ENCODE measurements around the gene TICAM2. TPM values are rescaled to one million over a fixed set of nuclear protein-coding genes. Genes with fewer than 3 reads are reported as not detected.

The TICAM2 gene
- total and polyA plus RNA-seq, 10 of the 15 experiments (the other 5 are each of a cell fraction or from before 2014, with no cell fraction given): 0.14 to 7.0 (median 2.9) TPM

DNA sequence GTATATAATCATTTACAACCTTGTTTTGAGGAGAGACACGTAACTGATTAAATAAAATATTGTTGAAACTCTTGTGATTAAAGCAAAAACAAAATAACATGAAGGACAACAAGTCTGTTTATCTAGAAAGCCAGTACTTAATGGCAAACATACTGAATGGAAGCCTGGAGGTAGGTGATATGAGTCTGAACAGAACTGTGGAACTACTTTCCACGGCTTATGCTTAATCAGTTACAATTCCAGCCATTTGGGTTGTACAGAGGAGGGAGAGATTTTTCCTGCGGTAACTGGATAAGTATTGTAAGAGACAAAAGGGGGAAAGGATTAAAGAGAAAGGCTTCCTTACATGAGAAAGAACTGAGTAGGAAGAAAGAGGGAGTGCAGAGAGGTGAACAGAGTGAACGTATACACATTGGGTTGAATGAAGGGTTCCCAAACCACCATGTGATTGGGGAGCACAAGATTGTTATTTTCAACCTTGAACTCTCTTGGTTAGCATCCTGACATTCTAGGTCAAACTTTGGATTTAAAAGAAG is 19.2 kb upstream of the TICAM2 start (continued):
- TF ChIP-seq IKZF1 (conservative IDR thresholded peaks at IDR 0.05): no peak

GRCh38 chr5:115616892-115617291 is 14.6 kb upstream of the TICAM2 start:
- no TSS peak for BruUV-seq (replicated peaks)

More at GRCh38 chr5:115616892-115617291, 14.6 kb upstream of the TICAM2 start:
- TF ChIP-seq ZBED1 (IDR thresholded peaks at IDR 0.05; ENCODE audit: borderline replicate concordance) (no peak), NBN (IDR thresholded peaks at IDR 0.05) (no peak), JUNB (IDR thresholded peaks at IDR 0.05) (no peak), LARP7 (IDR thresholded peaks at IDR 0.05) (no peak), POU2F2 (IDR thresholded peaks at IDR 0.05; ENCODE audit: borderline replicate concordance, low read depth, low read length) (no peak)
- TF ChIP-seq, protein P1, sequence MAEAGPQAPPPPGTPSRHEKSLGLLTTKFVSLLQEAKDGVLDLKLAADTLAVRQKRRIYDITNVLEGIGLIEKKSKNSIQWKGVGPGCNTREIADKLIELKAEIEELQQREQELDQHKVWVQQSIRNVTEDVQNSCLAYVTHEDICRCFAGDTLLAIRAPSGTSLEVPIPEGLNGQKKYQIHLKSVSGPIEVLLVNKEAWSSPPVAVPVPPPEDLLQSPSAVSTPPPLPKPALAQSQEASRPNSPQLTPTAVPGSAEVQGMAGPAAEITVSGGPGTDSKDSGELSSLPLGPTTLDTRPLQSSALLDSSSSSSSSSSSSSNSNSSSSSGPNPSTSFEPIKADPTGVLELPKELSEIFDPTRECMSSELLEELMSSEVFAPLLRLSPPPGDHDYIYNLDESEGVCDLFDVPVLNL (IDR thresholded peaks at IDR 0.05; ENCODE audit: low read depth, low read length): no peak
- peaks cover 21% of the 10 kb centered on the region for H3K79me2 ChIP-seq (ENCODE audit: control insufficient read depth, insufficient read depth, low read length)
- H3K27ac ChIP-seq (ENCODE audit: control insufficient read depth, insufficient read depth): no peak overlapping the region
- in situ Hi-C loops (cut with MboI): no loop called here
- no peak overlapping the region for H3K9ac ChIP-seq (ENCODE audit: control insufficient read depth, insufficient read depth, low read length)
- POLR2A ChIA-PET: interaction anchor here (1.2 to 1.3 kb wide), 2 partner anchors 8 to 11 kb away, joined by 3 to 7 read pairs; partner anchors contain the start of gene TMED7
- RAD21 ChIA-PET (ENCODE audit: unreplicated experiment): interaction anchor here (1.2 to 1.3 kb wide), 2 partner anchors 8 to 19 kb away, joined by 3 to 4 read pairs; no protein-coding TSS in a partner anchor
- 47% methylated on average over 1 of the region's 1 CpG for WGBS (ENCODE audit: insufficient coverage, insufficient replicate concordance, low lambda C conversion rate, missing lambda C conversion rate)
- no peaks in the 10 kb centered on the region for H4K20me1 ChIP-seq (ENCODE audit: control insufficient read depth, insufficient read depth)
- CTCF ChIA-PET: interaction anchor here (0.6 to 6.1 kb wide), 5 partner anchors 7 to 521 kb away, joined by 3 to 38 read pairs (median 3); partner anchors contain the start of genes TICAM2 and TMED7
- no peaks in the 10 kb centered on the region for H3K27me3 ChIP-seq (replicated peaks in 1 of 2; ENCODE audit: control insufficient read depth in 2 of 2, insufficient read depth in 2 of 2, low read length in 1 of 2)
- no peak overlapping the region for H2AFZ ChIP-seq (ENCODE audit: control insufficient read depth, low read depth, low read length)
- no peak overlapping the region for H3K4me2 ChIP-seq (ENCODE audit: control insufficient read depth, insufficient read depth)
- intact Hi-C loops (cut with micrococcal nuclease; ENCODE audit: unreplicated experiment): no loop called here
- no peaks in the 10 kb centered on the region for H3K4me1 ChIP-seq (ENCODE audit: control insufficient read depth, insufficient read depth, low read length)
- no peak overlapping the region for H3K4me3 ChIP-seq
- ATAC-seq (no peak), DNase-seq (ENCODE audit: low read depth, low spot score) (no peak), FAIRE-seq (no peak)
- SMC1A ChIA-PET (ENCODE audit: uncharacterized antibody, unreplicated experiment): interaction anchor here (0.9 to 4.5 kb wide), 12 partner anchors 7 to 315 kb away, joined by 3 to 47 read pairs (median 4); partner anchors contain the start of genes TICAM2 and TMED7
- peaks cover 0 to 25% of the 10 kb centered on the region in 2 experiments; a peak in 2 of 4 replicates for H3K36me3 ChIP-seq (ENCODE audit: control insufficient read depth in 2 of 2, insufficient read depth in 2 of 2, low read length in 1 of 2)
- no peaks in the 10 kb centered on the region for H3K9me3 ChIP-seq (replicated peaks; ENCODE audit: control insufficient read depth, insufficient read depth, low read length)

Data from GM12878 (cell line).